HG02981 (cell line): ENCODE data around the gene GPR142.

Source experiments
- ATAC-seq: cut with Tn5 transposase; IDR thresholded peaks from one replicate; pipeline ENCODE4 v1.9.1; 2021; ENCODE audit warnings: mild to moderate bottlenecking, moderate library complexity; ENCODE audit not compliant: unreplicated experiment

GPR142 gene, protein sequence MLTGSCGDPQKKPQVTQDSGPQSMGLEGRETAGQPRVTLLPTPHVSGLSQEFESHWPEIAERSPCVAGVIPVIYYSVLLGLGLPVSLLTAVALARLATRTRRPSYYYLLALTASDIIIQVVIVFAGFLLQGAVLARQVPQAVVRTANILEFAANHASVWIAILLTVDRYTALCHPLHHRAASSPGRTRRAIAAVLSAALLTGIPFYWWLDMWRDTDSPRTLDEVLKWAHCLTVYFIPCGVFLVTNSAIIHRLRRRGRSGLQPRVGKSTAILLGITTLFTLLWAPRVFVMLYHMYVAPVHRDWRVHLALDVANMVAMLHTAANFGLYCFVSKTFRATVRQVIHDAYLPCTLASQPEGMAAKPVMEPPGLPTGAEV

DNA sequence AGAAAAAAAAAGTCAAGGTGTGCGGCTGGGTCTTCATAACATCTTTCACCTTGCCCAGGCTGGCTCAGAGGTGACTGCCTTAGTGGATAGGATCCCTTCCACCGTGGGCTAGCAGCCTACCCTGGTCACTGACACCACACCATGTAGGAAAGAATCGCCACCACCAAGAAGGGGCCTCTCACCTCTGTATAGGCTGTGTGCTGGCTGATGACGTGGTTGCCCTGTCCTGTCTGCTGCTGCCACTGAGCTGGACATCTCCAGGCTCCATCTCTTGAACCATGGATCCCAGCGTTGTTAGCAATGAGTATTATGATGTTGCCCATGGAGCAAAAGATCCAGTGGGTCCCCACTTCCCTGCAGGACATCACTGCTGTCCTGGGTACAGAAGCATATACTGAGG is at the start of gene GPR142:
TSS of gene GPR142 (plus strand) at position 301 of the 400 bp plus-strand sequence. CDS start 2,035 bp downstream, outside the sequence.
- no peak for ATAC-seq

DNA sequence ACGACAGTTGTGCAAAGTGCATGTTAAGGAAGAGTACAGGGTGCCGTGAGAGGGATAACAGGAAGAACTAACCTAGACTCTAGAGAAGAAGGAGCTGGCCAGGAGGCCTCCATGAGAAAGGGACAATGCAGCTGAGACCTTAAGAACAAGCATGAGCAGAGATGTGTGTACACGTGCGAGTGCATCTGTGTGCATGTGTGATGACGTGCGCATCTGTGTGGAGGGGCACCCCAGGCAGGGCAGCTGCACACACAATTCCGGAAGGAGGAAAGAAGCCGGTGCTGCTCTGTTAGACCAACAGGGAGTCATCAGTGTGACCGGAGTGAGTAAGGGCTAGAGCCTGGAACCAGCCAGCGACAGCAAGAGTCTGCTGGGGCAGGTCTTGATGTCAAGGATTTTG is 48.9 kb upstream of the GPR142 start:
- no peak for ATAC-seq

DNA sequence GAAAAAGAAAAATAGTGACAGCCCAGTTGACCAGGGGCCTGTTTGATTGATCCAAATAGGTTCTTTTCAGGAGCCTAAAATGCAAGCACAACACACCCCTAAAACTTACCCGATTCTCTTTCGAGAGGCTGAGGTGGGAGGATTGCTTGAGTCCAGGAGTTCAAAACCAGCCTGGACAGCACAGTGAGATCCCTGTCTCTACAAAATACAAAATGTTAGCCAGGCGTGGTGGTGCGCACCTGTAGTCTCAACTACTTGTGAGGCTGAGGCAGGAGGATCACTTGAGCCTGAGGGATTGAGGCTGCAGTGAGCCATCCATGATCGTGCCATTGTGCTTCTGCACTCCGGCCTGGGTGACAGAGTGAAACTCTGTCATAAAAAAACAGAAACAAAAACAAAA is 42.8 kb upstream of the GPR142 start:
- ATAC-seq: no peak

DNA sequence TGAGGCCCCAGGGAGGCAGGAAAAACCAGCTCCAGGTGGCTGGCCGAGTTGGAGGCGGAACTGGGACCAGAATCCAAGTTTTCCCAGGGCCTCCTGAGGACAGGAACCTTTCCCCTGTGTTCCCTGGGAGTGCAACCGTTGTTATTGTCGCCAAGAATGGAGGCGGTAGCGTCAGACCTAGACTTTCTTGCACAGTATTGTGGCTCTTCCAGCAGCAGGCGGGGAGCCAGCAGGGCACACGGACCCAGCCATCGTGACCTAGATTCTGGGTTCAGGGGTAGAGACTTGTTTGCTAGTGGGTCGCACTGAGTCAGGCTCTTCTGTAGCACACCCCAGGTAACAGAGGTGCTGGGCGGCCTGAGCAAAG is 41.9 kb upstream of the GPR142 start:
- no peak for ATAC-seq

DNA sequence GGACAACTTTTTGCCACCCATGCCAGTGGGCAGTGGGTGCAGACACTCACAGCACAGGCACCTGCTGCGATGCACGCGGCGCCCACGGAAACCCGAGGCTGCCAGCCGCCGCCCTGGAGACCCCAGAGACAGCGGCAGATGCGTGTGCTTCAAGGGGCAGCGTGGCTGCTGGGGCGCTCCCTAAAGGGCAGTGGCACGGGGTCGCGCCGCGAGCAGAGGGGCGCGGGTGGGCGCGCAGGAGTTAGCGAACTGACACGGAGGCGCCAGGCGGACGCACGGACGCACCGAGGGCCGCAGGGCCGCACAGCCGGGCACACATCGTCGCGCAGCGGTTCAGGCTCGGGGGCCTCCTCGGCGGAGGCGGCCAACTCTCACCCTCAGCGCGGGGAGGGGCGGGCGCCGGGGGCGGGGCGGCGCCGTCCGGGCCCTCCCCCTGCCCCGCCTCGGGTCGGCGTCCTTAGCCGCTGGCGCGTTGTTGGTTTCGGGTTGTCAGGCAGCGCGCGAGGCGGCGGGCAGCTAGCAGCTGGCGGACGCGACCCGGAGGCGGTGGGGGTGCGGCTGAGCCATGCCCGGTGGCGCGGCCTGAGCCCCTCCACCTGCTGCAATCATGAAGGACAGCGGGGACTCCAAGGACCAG is 41.4 kb upstream of the GPR142 start, which contains the start of gene KIF19:
TSS of gene KIF19 (plus strand) at position 484 of the 637 bp plus-strand sequence. CDS start at position 608, 124 bp downstream.
- ATAC-seq: no peak

DNA sequence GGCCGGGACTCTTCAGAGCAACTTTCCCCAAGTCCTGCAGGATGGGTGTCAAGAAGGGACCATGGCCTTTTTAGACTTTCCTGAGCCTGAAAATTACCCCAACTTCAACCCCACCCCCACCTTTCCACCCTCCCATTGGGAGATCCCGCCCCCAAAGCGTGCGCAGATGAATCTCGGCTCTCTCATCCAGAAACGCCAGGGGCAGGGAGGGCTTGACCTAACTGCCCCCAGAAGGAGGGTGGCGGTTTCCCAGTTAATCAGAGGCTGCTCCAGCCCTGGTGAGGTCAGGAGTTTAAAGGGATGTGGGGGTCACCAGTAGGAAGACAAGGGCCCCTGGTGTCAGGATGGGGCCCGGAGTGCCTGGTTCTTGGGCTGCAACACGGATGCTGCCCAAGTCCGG is 40.8 kb upstream of the GPR142 start:
- no peak for ATAC-seq

DNA sequence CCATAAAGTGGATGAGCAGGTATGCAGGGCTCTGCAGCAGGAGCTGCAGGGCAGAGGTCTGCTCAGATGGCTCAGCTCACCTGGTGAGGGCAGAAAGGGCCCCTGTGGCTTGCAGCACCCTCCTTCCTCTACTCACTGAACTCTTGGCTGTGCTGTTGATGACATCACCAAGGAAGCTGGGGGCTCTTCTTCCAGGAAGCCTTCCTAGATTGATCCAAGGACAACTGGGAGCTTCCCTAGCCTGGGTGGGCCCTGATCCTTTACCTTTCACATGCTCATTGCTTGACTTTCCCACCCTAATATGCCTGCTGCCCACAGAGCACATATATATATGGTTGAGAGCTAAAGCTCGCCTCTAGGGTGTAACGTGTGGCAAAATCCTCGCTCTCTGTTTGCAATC is 38.8 kb upstream of the GPR142 start:
- ATAC-seq: no peak

DNA sequence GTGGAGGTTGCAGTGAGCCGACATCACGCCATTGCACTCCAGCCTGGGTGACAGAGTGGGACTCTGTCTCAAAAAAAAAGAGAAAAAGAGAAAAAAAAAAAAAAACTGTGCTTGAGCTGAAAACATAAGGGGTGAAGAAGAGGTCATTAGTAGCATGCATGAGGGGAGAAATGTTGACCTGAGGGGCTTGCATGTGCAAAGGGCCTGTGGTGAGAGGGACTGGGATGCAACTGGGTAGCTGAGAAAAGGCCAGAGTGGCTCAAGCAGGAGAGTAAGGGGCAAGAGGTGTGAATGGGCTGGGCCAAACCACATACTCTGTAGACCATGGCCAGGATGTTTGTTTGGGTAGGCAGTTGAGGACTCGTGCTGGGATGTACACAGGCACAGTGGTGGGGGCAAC is 37.9 kb upstream of the GPR142 start:
- ATAC-seq: no peak

DNA sequence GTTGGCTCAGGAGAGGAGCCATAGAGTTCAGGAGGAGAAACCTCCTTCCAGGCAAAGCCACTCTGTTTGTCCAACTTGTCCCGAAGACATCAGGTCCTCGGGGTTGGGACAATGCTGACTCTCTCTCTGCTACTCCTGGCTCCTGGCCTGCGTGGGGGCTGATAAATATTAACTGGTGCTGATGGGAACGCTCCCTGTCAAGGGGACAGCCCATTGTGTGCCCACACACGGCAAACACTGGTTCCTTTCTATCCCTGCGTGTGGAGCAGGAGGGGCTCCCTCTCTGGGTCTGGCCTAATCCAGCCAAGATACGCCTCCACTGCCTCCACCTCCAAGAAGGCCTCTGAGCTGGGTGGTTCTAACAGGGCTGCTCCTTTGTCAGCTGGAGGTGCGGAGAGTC is 36.9 kb upstream of the GPR142 start:
- no peak for ATAC-seq

DNA sequence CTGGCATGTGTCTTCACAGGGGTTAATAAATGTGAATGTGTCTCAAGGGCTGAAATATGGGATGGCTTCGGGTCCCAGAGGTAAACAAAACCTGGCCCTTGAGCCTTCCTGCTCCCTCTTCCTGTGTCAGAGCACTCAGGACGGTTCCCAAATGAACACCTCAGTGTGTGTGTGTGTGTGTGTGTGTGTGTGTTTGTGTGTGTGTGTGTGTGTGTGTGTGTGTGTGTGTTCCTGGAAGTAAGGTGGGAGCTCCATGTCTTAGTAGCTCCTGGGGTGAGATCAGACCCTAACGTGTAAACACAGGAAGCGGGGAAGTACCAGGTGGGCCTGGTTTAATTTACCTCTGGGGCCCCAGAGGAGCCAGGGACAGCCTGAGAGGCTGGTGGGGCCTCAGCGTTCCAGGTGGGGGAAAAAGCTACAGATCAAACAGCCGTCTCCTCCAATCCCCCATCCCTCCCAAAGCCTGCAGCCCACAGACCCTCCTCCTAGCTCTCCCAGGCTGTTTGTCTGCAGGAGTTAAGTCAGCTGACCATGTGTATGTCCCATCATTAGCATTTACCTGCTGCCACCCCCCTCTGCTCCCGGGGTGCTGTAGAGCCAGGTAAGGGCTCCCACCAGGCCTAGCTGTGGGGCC is 35.2 kb upstream of the GPR142 start:
- no peak for ATAC-seq

DNA sequence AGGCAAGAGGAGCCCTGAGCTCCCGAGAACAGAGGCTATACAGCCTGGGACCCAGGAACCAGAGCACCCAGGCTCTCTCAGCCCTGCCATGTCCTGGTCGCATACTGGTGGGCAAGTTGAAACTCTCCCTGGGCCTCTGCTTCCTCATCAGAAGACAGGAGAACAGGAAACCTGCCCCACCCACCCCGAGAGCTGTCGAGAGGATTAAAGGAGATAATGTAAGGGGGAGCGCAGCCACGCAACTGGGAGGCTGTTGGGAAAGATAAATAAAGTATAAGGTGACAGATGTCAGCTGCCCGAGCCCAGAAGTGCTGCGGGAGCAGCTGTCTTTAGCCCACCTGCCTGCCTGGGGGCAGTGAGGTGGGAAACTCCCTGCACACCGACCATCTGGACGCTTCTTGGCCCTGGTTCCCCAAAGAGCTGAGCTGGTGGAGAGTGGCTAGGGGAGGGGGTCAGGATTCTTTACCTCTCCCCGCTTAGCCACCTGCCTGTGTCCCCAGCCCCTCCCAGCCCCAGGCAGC is 34.5 kb upstream of the GPR142 start:
- ATAC-seq: no peak

DNA sequence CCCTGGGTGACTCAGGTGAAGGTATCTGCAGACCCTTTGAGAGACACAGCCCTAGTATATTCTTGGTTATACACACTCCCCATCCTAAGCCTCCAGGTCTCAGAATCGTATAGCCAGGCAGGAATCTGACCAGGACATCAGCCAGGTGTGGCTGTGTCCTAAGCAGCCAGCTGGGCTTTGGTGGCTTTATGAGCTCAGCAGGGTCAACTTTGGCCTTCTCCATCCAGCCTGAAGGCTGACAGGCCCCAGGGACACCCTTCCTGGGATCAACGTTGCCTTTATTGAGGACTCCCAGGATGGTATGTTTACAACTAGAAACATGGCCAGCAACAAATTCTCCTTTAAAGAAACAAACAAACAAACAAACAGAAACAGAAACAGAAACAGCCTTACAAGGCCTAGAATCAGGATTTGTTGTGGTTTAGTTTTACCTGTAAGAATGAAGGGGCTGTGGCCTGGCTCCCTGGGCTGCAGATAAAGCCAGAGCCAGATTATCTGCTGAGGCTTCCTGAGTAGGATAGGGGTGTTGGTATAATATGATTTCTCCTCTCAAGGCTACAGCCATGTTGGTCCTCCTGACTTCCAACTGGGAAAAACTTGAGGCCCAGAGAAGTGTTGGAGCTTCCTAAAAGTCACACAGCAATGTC is 32.8 kb upstream of the GPR142 start:
- ATAC-seq: no peak

DNA sequence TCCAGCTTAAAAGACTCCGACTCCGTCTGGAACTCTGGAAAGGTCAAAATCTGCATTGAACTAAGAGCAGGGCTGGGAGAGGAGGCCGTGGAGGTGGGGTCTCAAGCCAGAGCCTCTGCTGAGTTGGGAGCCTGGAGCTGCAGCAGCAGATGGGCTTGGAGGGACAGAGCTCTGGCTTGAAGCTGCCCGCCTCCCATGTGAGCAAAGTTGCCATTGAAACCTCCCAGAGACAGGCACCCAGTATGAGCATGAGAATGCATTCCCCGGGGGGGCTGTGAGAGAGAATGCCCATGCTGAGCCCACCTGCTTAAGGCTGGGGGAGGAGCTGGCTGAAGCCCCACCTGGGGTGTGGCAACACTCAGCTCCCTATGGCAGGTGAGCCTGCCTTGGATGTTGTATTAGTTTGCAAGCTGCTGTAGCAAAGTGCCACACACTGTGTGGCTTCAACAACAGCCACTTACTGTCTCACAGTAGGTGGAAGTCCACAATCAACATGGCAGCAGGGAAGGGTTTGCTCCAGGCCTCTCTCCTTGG is 31.7 kb upstream of the GPR142 start:
- no peak for ATAC-seq

DNA sequence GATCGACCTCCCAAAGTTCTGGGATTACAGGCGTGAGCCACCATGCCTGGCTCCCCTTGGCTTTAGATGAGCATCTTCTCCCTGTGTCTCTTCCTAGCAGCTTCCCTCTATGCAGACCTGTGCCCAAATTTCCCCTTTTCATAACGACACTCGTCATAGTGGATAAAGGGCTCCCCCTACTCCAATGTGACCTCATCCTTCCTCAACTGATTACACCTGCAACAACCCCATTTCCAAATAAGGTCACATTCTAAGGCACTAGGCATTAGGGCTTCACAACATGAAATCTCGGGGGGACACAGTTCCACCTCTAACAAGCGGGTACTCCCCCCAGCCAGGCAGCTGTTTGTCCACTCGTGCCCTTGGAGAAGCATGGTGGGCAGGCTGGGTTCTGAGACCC is 31.0 kb upstream of the GPR142 start:
- no peak for ATAC-seq

DNA sequence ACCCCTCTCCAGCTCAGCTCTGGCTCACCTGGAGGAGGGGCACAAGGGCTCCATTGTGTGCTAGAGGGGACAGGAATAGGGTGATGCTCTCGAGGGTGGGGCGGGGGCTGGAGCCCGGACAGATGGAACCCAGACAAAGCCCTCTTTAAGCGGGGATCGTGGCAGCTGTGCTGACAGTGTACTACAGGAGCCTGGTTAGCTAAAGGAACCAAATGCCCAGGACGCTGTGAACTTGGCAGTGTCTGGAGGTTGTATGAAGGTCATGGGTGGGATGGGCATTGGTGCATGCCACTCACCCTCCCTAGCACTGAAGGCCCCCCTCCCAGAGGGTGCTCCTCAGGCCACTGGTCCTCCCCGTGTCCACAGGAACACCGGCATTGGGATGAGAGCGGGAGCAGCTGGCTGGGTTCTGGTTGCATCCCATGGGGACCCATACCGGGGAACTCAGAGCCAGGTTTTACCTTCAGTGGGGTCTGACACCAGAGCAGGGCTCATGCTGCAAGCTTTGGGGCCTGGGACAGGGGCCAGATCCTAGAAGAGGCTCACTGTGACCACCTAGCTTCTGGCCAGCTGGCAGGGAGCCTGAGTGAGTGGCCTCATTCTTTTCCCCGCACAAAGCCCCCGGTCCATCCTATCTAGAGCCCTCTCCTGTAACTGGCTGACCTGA is 29.3 kb upstream of the GPR142 start:
- no peak for ATAC-seq

DNA sequence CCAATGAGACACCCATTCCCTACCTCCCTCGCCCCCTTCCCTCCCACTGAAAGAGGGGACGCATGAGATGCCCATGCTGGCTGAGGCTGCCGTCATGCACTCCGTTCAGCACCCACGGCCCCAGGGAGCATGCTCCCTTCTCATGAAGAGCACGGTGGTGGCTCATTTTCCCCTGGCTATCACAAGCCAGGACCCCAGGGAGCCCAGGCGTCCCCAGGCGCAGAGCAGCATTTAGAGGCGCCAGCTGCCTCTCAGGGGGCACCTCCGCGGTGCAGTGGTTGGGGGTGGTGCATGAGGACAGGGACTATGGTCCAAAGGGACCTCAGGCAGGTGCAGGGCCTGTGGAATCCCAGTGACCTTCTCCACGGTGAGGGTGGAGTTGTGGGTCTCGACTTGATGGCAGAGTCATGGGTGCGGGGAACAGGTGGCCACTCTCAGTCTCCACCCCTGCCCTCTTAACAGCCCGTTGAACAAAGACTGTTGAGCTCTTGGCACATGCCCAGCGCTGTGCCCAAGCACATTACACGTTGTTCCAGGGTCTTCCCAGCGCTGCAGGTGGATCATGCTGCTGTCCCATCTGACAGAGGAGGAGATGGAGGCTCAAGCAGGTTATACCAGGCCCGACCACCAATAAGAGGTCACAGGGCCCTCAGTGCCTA is 27.6 kb upstream of the GPR142 start:
- no peak for ATAC-seq

DNA sequence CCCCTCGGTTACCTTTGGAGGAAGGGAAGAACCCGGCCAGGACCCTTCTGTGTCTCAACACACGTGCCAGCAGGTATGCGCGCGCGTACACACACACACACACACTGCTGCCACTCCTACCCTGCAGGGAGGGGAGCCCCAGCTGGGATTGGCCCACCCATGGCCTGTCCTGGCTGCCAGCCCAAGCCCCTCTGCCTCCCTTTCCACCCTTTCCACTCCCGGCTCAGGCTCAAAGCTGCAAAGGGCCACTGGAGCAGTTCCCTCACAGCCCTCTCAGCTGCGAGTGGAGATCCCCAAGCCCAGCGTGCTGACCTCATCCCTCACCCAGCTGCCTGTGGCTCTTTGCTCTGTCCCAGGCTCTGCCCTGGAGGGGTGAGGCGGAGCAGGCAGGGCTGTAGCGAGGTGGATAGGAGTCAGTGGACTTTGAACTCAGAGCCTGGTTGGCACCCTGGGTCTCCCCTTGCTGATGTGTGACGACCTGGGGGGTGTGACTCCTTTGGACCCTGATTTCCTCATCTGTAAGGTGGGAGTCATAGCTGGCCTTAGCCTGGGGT is 26.8 kb upstream of the GPR142 start:
- no peak for ATAC-seq

DNA sequence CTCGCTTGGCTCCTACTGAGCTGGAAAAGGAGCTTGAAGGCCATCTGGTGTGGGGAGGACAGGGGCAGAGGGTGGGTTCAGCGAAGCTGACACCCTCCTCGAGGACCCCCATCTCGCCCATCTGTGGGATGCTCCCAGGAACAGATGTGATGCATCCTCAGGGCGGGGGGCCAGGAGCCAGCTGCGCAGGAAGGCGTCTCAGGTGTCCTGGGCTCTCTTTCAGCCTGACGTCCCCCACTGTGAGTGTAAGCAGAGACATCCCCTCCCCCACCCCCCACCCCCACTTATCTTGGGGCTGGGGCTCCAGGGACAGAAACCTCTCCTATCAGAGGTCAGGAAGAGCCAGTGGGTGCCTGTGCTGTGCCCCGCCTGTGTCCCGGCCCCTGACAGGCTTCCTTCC is 25.1 kb upstream of the GPR142 start:
- no peak for ATAC-seq

DNA sequence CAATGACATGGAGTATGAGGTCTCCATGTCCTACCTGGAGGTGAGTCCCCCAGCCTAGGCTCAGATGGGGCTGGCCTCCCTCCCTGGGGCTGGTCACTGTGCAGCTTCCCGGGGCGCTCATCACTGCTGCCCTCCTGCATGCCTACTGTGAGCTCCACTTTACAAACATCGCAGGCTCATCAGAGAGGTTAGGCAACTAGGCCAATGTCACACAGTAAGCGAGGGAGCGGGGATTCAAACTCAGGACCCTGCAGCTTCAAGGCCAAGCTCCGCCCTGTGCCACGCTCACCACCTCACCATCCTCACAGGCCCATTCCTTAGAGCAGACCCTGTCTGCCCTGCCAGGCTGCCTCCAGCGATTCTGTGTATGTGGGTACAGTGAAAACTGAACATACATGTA is 24.2 kb upstream of the GPR142 start:
- no peak for ATAC-seq
